Measurements from ENCODE around the gene KCTD5.

GRCh38 chr16:2753733-2754020 lies 71.4 kb downstream of the KCTD5 start:
- TF ChIP-seq ZBTB43 (CRISPR knock-in tag; IDR thresholded peaks at IDR 0.05) (no peak), CTCF (IDR thresholded peaks at IDR 0.05) (no peak), ETV6 (CRISPR knock-in tag; IDR thresholded peaks at IDR 0.05) (no peak), NFE2L1 (CRISPR knock-in tag; IDR thresholded peaks at IDR 0.05) (no peak), SP1 (CRISPR knock-in tag; conservative IDR thresholded peaks at IDR 0.05) (no peak), AFF4 (CRISPR knock-in tag; IDR thresholded peaks at IDR 0.05; ENCODE audit: borderline replicate concordance) (no peak), CBFB (CRISPR knock-in tag; IDR thresholded peaks at IDR 0.05; ENCODE audit: low read depth) (no peak), ZNF232 (CRISPR knock-in tag; IDR thresholded peaks at IDR 0.05) (no peak), RELA (CRISPR knock-in tag; IDR thresholded peaks at IDR 0.05; ENCODE audit: borderline replicate concordance) (no peak), IRF1 (CRISPR knock-in tag; IDR thresholded peaks at IDR 0.05) (no peak), TEAD4 (CRISPR knock-in tag; IDR thresholded peaks at IDR 0.05) (no peak)
